ENCODE measurements around the gene SLC25A26. TPM values are rescaled to one million over a fixed set of nuclear protein-coding genes. Genes with fewer than 3 reads are reported as not detected.
A peak's percentile ranks its signal among the peaks of the same experiment; 100 is the strongest.

Gene SLC25A26
- total RNA-seq, 4 donors from 2014 or later, result 13.3 to 29.1 (median 22.8) TPM

DNA sequence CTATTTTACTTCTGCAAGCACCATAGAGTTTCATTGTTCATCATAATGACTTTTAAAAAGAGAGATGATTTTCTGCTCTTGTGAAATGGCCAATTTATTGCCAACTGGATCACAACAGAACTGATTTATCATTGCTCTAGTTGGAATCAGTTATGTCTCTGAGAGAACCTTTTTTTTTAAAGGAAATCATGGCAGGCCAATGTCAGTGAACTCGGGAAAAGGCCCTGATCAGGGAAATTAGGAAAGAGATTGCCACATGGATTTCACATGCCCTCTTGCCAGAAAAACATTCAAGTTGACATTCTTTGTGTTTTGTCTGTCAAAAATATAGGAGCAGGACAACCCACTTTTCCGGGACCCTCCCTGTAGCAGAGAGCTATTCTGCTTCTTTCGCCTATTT is 12.6 kb upstream of the SLC25A26 start:
- Histone ChIP-seq H3K36me3 (no peaks in the 10 kb centered on the region), H3K27ac (no peak overlapping the region), H3K4me3 (no peak overlapping the region), H3K9me3 (no peaks in the 10 kb centered on the region), H3K27me3 (no peaks in the 10 kb centered on the region), H3K4me1 (no peaks in the 10 kb centered on the region)
- DNase-seq (ENCODE audit: low spot score in 2 of 2), result no peak
- no peak for TF ChIP-seq CTCF (IDR thresholded peaks at IDR 0.05)
- no peak for TF ChIP-seq EP300 (IDR thresholded peaks at IDR 0.05)
- no peak for TF ChIP-seq POLR2AphosphoS5 (IDR thresholded peaks at IDR 0.05)
- no peak for TF ChIP-seq POLR2A (IDR thresholded peaks at IDR 0.05)
- 72% methylated on average over 3 of the region's 3 CpGs for WGBS

GRCh38 chr3:66210687-66211295 is 10.0 kb upstream of the SLC25A26 start:
- 90% methylated on average over 9 of the region's 9 CpGs for WGBS
- DNase-seq (ENCODE audit: low spot score in 2 of 2), result no peak
- Histone ChIP-seq H3K9me3 (no peaks in the 10 kb centered on the region), H3K27me3 (no peaks in the 10 kb centered on the region), H3K4me3 (no peak overlapping the region), H3K36me3 (no peaks in the 10 kb centered on the region), H3K4me1 (no peaks in the 10 kb centered on the region), H3K27ac (no peak overlapping the region)
- TF ChIP-seq POLR2AphosphoS5 (IDR thresholded peaks at IDR 0.05) (no peak), EP300 (IDR thresholded peaks at IDR 0.05) (no peak), POLR2A (IDR thresholded peaks at IDR 0.05) (no peak), CTCF (IDR thresholded peaks at IDR 0.05) (no peak)

DNA sequence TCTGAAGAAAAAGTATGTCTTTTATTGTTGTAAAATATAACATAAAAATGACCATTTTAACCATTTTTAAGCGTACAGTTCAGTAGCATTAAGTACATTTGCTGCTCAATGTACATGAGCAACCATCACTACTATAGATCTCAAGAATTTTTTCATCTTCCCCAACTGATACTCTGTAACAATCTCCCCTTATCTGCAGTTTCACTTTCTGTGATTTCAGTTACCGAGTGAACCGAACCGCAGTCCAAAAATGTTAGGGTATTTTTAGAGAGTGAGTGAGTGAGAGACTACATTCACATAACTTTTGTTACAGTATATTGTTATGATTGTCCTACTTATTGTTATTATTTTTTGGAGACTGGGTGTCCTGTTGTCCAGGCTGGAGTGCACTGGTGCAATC is 9.0 kb upstream of the SLC25A26 start:
- WGBS, result 74% methylated on average over 4 of the region's 4 CpGs
- no peak for DNase-seq (ENCODE audit: low spot score in 2 of 2)
- Histone ChIP-seq H3K4me1 (no peaks in the 10 kb centered on the region), H3K27me3 (no peaks in the 10 kb centered on the region), H3K4me3 (no peak overlapping the region), H3K9me3 (no peaks in the 10 kb centered on the region), H3K27ac (no peak overlapping the region), H3K36me3 (no peaks in the 10 kb centered on the region)
- TF ChIP-seq POLR2AphosphoS5 (IDR thresholded peaks at IDR 0.05) (no peak), POLR2A (IDR thresholded peaks at IDR 0.05) (no peak), CTCF (IDR thresholded peaks at IDR 0.05) (no peak), EP300 (IDR thresholded peaks at IDR 0.05) (no peak)

GRCh38 chr3:66215106-66215505 is 5.7 kb upstream of the SLC25A26 start:
- no peak for TF ChIP-seq CTCF (IDR thresholded peaks at IDR 0.05)
- no peak for TF ChIP-seq EP300 (IDR thresholded peaks at IDR 0.05)
- Histone ChIP-seq H3K27me3 (no peaks in the 10 kb centered on the region), H3K4me1 (peaks cover 4% of the 10 kb centered on the region), H3K36me3 (no peaks in the 10 kb centered on the region), H3K9me3 (no peaks in the 10 kb centered on the region), H3K27ac (no peak overlapping the region), H3K4me3 (no peak overlapping the region)
- WGBS, result 91% methylated on average over 2 of the region's 2 CpGs
- no peak for DNase-seq (ENCODE audit: low spot score in 2 of 2)

DNA sequence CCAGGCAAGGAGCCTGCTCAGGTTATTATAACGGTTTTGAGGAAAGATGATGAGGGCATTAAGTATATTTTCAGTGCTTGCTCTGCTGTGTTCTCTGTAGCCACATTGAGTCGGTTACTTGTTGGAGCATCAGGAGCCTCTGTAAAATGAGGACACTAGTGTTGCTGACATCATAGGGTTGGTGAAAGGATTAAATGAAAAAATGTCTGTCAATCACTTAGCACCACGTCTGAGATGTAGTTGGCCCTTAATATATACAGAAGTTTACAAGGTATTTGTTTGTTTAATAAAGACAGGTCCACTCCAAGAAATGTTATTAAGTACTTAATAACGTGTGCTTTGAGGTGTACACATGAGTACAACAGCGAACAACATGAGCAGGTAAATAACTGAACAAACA is 735 bp upstream of the SLC25A26 start:
- TF ChIP-seq CTCF (IDR thresholded peaks at IDR 0.05) (no peak), POLR2A (IDR thresholded peaks at IDR 0.05) (no peak), EP300 (IDR thresholded peaks at IDR 0.05) (no peak), POLR2AphosphoS5 (IDR thresholded peaks at IDR 0.05) (no peak)
- peak overlapping the region; percentile 73 for H3K4me3 ChIP-seq
- no peak for DNase-seq (ENCODE audit: low spot score in 2 of 2)
- 14% methylated on average over 5 of the region's 5 CpGs for WGBS
- peaks cover 4% of the 10 kb centered on the region for H3K36me3 ChIP-seq
- peaks cover 20% of the 10 kb centered on the region for H3K4me1 ChIP-seq
- H3K27ac ChIP-seq, result peak overlapping the region; percentile 81
- no peaks in the 10 kb centered on the region for H3K9me3 ChIP-seq
- H3K27me3 ChIP-seq, result no peaks in the 10 kb centered on the region
